NCI-H1694 treated with DMSO at 0.1 percent for 48 hours (cell line): Measurements from ENCODE around the gene KCNJ18.
"Not testable (repeated sequence)": the region's sequence is repeated elsewhere in the genome, so short reads cannot be mapped to it uniquely, and the experiment has no call there.

Experiments
- DNase-seq: peaks from one replicate; lab custom pipeline; 2025; lab: John Stamatoyannopoulos, UW

KCNJ18 gene

DNA sequence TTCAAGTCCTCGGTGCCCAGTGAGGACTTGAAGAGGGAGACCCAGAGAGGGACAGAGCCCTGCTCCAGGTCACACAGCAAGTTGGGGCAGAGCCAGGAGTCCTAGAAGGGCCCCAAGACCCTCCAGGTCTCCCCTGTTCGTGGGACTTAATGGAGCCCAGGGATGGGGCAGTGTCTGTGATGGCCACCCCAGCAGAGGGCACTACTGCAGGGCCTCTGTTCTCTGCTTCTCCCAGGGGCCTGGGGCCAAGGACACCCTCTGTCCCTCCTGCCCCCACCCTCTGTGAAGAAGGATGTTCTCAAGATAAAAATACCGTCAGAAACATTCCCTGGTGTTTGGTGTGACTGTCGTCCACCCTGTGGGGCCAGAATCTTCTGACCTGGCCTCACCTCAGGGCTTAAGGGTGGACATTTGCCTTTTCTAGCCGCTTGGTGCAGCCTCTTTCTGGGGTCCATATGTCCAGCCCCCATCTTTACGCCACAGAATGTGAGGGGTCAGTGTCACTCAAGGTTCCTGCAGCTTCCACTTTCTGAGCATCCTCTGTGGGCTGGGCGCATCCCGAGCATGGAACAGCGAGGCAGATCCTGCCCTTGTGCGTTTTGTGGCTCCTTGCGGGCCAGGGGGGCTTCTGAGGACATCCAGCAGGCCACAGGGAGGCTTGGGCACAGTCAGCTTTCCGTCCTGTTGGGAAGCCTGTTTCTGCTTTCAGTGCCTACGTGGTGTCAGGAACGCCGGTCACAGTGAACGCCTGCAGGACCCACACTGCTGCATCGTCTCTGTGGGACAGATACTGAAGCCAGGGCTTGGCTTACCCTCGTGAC, at the start of gene KCNJ18:
TSS of gene KCNJ18 (plus strand) at position 641 of the 821 bp plus-strand sequence. CDS start 10,264 bp downstream, outside the sequence.
- DNase-seq, result not testable (repeated sequence)

DNA sequence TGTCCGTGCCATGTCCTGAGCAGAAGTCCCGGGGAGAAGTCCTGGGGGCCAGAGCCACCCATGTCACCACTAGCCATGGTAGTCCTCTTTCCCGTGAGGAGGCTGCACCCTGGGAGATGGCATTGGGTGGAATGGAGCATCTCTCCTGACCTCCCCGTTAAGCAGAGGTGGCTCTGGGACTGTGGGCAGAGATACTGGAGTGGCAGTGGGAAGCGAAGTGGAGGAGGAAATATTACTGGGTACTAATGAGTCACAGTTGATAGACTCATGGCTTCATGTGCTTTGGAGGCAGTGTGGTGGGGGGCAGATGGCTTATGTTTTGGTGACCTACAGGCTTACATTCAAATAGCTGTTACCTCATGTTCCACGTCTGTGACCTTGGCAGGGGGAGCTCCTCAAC, 44.2 kb upstream of the KCNJ18 start:
- not testable (repeated sequence) for DNase-seq

DNA sequence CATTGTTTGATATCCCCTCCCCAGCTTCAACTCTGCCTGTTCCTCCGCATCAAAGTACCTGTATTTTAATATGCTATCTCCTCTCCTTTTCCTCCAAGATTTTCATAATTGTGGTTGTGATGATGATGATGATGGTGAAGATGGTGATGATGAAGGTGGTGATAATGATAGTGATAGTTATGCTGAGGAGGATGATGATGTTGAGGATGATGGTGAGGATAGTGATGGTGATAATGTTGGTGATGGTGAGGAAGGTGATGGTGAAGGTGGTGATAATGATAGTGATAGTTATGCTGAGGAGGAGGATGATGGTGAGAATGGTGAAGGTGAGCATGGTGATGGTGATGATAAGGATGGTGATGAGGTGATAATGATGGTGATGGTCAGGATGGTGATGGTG, 42.3 kb upstream of the KCNJ18 start:
- DNase-seq, result not testable (repeated sequence)

DNA sequence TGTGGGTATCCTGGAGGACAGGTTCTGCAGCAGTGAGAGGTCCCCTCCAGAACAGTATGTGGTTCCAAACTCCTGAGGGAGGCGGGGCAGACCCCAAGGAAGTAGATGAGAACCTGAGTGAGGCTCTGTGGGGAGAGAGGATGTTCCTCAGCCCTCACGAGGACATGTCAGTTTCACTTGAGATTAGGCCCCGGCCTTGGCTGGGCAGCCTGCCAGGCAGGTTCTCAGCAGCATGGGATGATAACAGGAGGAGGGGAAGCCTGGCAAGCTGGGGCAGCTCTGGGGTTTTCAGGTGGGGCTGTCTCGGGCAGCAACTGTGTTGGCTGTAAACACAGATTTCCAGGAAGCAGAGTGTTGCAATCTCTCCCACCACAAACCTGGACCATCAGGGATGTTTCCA, 40.3 kb upstream of the KCNJ18 start:
- not testable (repeated sequence) for DNase-seq

- not testable (repeated sequence) for DNase-seq
Observed at GRCh38 chr17:21653211-21653610, 39.1 kb upstream of the KCNJ18 start.

DNA sequence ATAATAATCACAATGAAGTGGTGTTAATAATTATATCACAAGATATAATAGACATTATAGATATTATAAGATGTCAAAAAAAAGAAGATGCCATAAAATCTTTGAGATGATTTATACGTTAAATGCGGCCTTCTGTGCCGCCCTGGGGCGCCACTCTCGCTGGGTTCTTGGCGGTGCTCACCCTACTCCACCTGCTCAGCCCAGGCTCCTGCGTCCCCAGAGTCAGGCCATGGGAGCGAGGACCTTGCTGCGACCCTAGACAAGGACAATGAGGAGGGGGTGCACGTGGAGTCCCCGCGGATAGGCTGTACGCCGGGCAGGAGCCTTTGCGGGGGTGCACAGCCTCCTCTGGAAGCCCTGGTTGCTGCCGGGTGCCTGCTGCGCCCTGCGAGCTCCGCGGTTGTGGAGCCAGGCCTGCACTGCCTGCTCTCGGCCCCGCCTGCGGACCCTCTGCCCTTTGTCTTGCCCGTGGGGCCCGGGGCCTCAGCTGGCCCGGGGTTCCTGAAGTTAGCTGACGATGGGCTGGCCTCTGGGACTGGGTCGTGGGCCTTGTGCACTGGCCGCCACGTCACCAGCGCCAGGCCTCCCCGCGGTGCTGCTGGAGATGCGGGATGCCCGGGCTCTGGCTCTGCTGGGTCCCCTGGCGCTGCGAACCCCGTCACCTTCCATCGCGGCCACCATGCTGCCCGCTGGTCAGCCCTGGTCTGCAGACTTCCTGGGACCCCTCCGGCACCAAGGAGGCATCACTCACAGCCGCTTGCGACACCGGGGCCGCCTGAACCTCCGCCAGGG, 35.6 kb upstream of the KCNJ18 start:
- not testable (repeated sequence) for DNase-seq

DNA sequence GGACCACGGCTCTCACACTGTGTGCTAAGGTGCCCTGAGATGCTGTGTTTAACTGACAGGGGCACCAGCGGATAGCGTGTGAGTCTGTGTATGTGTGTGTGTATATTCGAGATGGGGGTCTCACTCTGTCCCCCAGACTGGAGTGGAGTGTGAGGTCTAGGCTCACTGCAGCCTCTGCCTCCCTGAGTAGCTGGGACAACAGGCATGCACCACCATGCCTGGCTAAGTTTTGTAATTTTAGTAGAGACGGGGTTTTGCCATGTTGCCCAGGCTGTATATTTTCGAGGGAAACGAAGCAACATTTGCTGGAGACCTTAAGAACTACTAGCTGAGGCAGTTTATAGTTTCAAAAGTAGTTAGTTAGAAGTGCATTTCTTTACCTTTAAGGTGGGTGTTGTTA, 32.7 kb upstream of the KCNJ18 start:
- DNase-seq, result not testable (repeated sequence)

DNA sequence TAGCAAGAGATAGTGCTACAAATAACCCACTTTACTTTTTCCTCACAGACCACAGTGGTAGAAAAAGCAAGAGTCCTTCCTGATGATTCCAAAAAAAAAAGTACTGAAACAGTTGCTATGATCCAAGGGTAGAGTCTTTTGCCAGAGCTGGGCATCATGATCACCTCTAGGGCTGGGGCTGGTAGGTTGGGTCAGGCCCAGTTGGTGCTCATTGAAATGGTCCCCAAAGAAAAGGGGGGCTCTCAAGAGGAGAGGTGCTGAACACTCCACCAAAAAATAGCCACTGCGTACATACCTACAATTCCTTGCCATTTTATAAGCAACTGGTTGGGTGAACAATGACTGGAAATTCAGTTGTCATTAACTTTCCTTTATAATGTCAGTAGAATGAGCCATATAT, 30.9 kb upstream of the KCNJ18 start:
- not testable (repeated sequence) for DNase-seq

- not testable (repeated sequence) for DNase-seq
Observed at GRCh38 chr17:21663166-21663565, 29.2 kb upstream of the KCNJ18 start.

DNA sequence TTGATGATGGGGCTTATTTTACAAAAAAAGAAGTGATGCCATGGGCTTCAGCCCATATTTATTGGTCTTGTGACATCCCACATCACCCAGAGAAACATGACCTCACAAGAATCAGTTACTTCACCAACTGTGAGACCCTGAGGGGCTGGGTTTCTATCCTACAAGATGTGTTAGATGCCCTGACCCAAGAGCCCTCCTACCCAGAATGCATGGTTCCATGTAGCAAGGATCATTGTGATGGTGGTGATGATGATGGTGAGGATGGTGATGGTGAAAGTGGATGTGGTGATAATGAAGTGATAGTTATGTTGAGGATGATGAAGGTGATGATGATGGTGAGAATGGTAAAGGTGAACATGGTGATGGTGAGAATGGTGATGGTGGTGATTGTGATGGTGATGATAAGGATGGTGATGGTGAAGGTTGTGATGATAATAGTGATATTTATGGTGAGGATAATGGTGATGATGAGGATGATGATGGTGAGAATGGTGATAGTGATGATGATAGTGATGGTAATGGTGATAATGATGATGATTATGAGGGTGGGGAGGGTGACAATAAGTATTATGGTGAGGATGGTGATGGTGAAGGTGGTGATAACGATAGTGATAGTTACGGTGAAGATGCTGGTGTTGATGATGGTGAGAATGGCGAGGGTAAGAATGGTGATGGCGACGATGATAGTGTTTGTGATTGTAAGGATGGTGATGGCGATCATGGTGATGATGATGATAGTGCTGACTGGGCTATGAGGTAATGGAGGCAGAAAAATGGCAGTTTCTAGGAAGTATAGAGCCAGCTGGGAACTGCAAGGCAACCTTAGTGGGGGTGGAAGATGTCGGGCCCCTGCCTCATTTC, 28.5 kb upstream of the KCNJ18 start:
- DNase-seq, result not testable (repeated sequence)

GRCh38 chr17:21665171-21665570, 27.2 kb upstream of the KCNJ18 start:
- DNase-seq, result not testable (repeated sequence)

DNA sequence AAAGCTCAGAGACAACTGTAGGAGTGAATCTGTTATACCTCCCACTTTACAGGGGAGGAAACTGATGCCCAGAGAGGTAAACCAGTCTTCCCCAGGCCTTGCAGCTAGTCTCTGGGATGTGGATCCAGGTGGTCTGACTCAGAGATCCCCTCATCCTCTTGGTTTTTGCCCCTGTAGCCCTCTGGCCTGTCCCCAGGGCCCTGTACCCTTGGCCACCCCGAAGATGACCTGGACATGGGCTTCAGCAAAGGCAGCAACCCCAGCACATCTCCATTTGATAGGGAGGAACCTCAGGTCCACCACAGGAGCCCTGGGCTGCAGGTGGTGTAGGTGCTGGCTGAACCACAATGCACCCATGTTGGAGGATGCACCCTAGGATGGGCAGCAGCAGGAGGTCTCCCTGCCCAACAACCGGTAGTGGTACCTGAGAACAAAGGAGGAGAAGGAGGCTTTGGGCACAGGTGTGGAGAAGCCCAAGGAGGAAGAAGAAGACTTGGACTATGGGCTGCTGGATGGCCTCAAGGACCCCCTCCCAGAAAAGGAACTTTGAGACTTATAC, 26.3 kb upstream of the KCNJ18 start:
- not testable (repeated sequence) for DNase-seq

GRCh38 chr17:21666711-21667412, 25.5 kb upstream of the KCNJ18 start:
- not testable (repeated sequence) for DNase-seq

DNA sequence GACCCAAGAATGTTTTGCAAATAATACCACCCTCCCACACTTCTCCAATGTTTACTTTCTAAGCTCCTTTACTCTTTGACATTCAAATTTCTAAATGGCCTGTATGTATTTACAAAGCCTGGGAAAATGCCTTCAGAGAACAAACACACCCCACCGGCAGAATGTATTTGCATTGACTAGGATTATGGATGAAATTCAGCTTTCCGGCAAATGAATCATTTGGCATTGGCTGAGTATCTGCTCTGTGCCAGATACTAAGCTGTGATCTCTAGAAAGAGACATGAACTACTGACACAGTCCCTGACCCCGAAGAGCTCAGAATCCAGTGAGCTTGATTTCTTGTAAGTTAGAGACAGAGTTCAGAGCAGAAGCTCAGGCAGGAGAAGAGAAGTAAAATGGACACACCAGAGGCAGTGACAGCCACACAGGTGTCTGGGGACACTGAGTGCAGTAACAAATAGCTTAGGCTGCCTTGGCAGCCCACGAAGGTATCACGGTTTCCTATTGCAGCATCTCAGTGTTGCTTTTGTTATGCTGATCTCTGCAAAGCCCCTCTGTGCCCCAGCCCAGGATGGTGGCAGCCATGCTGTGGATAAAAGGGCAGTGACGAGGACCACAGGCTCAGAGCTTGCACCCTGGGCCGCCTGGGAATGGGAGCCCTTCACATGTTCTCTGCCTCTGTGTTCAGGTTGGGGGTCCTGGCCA, 24.8 kb upstream of the KCNJ18 start:
- not testable (repeated sequence) for DNase-seq

GRCh38 chr17:21668118-21668488, 24.2 kb upstream of the KCNJ18 start:
- not testable (repeated sequence) for DNase-seq

- not testable (repeated sequence) for DNase-seq
Observed at GRCh38 chr17:21668746-21669508, 23.4 kb upstream of the KCNJ18 start.

DNA sequence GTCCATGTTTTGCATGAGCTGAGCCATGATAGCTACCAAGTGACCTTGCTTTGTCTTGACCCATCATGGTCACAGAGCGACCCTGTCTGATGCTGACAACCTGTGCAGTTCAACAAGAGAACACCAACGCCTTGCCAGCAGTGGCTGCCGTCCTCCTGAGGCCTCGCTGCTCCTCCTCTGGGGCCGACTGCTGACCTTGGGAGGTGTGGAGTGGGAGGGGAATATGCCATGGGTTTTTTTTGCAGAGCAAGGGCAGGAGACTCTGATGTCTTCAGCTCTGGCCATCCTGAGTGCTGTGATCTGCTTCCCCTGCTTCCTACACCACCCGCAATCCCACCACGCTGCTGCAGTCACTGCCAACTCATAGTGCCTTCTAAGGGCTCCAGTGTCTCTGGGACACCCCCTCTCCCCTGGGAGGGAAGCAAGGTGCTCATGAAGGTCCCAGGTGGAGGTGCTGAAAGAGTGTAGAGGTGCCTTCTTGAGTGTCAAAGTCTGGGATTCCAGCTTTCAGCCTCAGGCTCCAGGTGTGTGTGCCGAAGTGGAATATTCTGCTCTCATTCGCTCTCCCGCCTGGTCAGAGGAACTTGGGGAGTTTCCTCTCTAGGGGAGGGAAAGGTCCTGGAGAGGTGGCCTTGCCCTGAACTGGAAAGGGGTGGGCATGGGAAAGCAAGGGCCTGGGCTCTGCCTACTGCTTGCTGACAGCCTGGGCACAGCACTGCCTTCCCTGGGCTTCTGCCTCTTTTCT, 22.5 kb upstream of the KCNJ18 start:
- DNase-seq, result not testable (repeated sequence)

DNA sequence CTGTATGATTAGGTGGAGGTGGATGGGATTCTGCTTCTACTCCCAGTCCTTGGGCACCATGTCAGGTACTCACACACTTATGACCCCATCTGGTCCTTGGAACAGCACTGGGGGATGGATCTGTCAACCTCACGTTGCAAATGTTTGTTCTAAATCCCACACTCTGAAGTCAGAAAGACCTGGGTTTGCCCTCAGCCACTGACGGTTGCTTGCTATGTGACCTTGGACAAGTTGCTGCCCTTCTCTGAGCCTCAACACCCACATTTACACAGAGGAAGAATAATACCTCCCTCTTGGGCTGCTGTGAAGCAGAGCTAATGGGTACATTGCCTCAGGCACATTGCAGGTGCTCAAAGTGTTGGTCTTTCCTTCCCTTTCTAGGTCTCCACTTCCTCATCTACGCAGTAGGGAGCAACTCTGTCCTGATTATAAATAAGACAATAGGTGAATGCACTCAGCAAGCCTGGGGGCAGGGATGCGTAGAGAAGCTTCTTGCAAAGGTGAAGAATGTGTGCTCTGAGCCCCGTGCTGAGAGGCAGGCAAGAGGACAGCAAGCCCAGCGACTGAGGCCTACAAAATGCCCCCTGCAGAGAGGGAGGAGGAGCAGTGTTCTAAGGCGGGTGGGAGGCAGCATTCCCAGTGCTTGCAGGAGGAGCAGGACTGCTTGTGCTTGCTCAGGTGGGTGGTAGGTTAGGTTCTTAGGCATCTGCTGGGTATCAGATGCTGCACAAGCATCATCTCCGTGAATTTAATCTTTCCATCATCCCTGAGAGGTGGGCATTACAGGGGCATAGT, 21.8 kb upstream of the KCNJ18 start:
- not testable (repeated sequence) for DNase-seq
